AG09309 (cell line): ENCODE measurements around the gene NAALADL2.
"Not testable (repeated sequence)": the region's sequence is repeated elsewhere in the genome, so short reads cannot be mapped to it uniquely, and the experiment has no call there.

Experiments used
- DNase-seq: peaks from one replicate; pipeline ENCODE4 v3.0.0-alpha.2; 2010; ENCODE audit warnings: low read depth
- H3K4me3 ChIP-seq: 2 replicates; pipeline ENCODE4 v1.5.1; 2011; ENCODE audit warnings: mild to moderate bottlenecking, low read depth, low read length, moderate library complexity; ENCODE audit not compliant: control insufficient read depth
- TF ChIP-seq, protein P1 (sequence below): IDR thresholded peaks from 2 replicates; pipeline ENCODE4 v1.5.1; 2011; ENCODE audit warnings: mild to moderate bottlenecking, low read depth, low read length, inconsistent platforms; ENCODE audit not compliant: insufficient read depth, control insufficient read depth; ENCODE audit errors: missing control alignments

Gene NAALADL2

DNA sequence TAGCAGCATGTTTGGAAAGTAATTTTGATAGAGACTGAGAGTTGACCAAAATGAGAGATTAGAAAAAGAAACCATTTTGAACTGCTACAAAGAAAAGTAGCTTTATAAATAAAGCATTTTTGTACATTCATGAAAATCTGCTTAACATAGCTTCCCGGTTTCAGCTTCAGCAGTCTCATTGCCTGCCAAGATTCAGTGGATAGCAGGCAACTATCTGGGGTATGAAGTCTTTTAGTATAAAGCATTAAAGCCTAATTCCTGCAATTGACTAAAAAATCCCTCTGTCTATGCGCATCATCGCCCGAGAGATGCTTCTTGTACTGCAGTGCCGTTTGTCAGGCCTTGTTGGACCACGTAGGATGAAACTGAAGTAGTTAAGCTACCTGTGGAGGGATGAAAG lies 588.4 kb downstream of the NAALADL2 start:
- H3K4me3 ChIP-seq, result no peak overlapping the region
- TF ChIP-seq, protein P1, sequence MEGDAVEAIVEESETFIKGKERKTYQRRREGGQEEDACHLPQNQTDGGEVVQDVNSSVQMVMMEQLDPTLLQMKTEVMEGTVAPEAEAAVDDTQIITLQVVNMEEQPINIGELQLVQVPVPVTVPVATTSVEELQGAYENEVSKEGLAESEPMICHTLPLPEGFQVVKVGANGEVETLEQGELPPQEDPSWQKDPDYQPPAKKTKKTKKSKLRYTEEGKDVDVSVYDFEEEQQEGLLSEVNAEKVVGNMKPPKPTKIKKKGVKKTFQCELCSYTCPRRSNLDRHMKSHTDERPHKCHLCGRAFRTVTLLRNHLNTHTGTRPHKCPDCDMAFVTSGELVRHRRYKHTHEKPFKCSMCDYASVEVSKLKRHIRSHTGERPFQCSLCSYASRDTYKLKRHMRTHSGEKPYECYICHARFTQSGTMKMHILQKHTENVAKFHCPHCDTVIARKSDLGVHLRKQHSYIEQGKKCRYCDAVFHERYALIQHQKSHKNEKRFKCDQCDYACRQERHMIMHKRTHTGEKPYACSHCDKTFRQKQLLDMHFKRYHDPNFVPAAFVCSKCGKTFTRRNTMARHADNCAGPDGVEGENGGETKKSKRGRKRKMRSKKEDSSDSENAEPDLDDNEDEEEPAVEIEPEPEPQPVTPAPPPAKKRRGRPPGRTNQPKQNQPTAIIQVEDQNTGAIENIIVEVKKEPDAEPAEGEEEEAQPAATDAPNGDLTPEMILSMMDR, result no peak
- DNase-seq, result no peak

- no peak for DNase-seq
Observed at GRCh38 chr3:175453361-175453760, 594.2 kb downstream of the NAALADL2 start.

GRCh38 chr3:175456466-175456865 lies 597.3 kb downstream of the NAALADL2 start:
- no peak overlapping the region for H3K4me3 ChIP-seq
- TF ChIP-seq, protein P1, result no peak
- DNase-seq, result no peak

More at GRCh38 chr3:175453361-175453760, 594.2 kb downstream of the NAALADL2 start:
- TF ChIP-seq, protein P1, result no peak
- no peak overlapping the region for H3K4me3 ChIP-seq

DNA sequence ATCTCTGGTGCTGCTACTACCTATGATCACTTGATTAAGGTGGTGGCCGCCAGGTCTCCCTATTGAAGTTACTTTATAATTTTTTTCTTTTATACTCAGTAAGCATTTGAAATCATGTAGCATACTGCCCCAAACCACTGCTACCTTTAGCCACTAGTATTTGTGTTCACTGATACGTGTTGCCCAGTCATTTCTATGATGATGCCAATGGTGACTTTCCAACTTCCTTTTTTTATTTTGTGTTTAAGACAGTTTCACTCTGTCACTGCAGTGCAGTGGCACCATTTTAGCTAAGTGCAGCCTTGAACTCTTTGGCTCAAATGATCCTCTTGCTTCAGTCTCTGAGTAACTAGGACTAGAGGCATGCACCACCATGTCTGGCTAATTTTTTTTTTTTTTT lies 598.2 kb downstream of the NAALADL2 start:
- TF ChIP-seq, protein P1, result no peak
- no peak overlapping the region for H3K4me3 ChIP-seq
- no peak for DNase-seq

DNA sequence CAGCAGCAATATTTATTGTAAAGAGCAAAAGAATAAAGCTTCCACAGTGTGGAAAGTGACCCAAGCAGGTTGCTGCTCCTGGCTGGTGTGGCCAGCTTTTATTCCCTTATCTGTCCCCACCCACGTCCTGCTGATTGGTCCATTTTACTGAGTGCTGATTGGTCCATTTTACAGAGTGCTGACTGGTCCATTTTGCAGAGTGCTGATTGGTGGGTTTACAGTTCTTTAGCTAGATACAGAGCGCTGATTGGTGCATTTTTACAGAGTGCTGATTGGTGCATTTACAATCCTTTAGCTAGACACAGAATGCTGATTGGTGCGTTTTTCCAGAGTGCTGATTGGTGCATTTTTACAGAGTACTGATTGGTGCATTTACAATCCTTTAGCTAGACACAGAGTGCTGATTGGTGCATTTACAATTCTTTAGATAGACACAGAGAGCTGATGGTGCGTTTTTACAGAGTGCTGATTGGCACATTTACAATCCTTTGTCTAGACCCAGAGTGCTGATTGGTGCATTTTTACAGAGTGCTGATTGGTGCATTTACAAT lies 601.8 kb downstream of the NAALADL2 start:
- not testable (repeated sequence) for H3K4me3 ChIP-seq, DNase-seq

DNA sequence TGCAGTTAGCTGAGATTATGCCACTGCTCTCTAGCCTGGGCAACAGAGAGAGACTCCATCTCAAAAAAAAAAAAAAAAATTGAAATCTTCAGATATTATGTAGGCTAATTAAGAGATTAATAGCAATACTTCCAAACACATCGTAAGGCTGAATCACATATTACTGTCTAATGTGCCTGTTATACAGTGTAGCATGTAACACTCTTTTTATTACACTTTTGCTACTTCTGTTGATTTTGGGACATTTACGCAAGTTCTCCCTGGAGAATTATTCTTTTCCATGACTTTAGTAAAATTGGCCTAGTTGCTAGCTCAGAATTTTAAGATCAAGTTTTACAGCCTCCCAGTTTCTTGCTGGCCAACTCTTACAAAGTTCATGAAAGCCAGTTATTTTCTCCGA lies 605.2 kb downstream of the NAALADL2 start:
- no peak overlapping the region for H3K4me3 ChIP-seq
- DNase-seq, result no peak
- TF ChIP-seq, protein P1, result no peak

DNA sequence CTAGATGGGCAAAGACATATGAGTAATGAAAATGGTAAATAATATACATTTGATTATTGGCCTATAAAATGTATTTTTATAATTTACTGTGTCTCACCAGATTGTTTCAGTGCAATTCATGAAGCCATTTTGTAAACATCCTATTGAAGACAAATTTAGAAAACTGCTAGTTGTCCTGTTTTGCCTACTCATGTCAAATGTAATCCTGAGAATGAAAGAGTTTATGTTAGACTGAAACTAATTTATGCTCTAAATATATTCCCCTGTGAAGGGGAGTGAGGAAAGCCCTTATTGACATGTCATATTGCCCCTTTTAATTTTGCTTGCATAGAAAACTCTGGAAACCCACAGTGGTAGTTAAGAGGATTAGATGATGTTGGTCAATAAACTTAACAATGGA lies 610.0 kb downstream of the NAALADL2 start:
- H3K4me3 ChIP-seq, result no peak overlapping the region
- TF ChIP-seq, protein P1, result no peak
- no peak for DNase-seq
